Right lobe of liver (tissue), 4 donors: Measurements from ENCODE around the gene RNF212.

Experiments
- CTCF ChIP-seq, 4 donors: fragments of 200-600 bp in 3 of 4; fragments of 450-650 bp in 1 of 4; IDR thresholded peaks; one replicate each; pipeline versions ENCODE4 v1.5.1 to v1.8.0; 2016 to 2022; ENCODE audit warnings: antibody characterized with exemption in 4 of 4, mild to moderate bottlenecking in 2 of 4
- POLR2A ChIP-seq: fragments of 450-650 bp; IDR thresholded peaks from one replicate; pipeline ENCODE4 v1.6.1; 2017; ENCODE audit warnings: antibody characterized with exemption, mild to moderate bottlenecking
- donor health status: DM: no; HTN: no; CAD: no.
- donor health status: DM: no; HTN: no; CAD: no.
- donor health status: DM: no; HTN: yes; CAD: no.

- TF ChIP-seq CTCF (IDR thresholded peaks at IDR 0.05) (no peak), POLR2A (no peak)
Observed at GRCh38 chr4:1039493-1040343, 73.6 kb downstream of the RNF212 start.
